Nephron (organoid): ENCODE data around the gene CXXC4.
A peak's percentile ranks its signal among the peaks of the same experiment; 100 is the strongest.

Experiments used
- H3K27ac Mint-ChIP-seq, 3 experiments: 2 replicates each; pipeline ENCODE4 v1.8.0; 2020; ENCODE audit warnings: mixed read lengths in 3 of 3, mild to moderate bottlenecking in 2 of 3, moderate library complexity in 1 of 3
- H3K27me3 Mint-ChIP-seq: 2 replicates; pipeline ENCODE4 v1.8.0; 2021; ENCODE audit warnings: low read depth, mild to moderate bottlenecking, moderate library complexity, mixed read lengths
- H3K36me3 Mint-ChIP-seq: 2 replicates; pipeline ENCODE4 v1.8.0; 2020; ENCODE audit warnings: low read depth, mixed read lengths
- H3K4me1 Mint-ChIP-seq: 2 replicates; pipeline ENCODE4 v1.8.0; 2020; ENCODE audit warnings: mixed read lengths
- H3K4me3 Mint-ChIP-seq, 3 experiments: 2 replicates each; pipeline ENCODE4 v1.8.0; 2020; ENCODE audit warnings: mild to moderate bottlenecking in 3 of 3, mixed read lengths in 3 of 3, moderate library complexity in 2 of 3
- H3K9me3 Mint-ChIP-seq: 2 replicates; pipeline ENCODE4 v1.8.0; 2020; ENCODE audit warnings: mixed read lengths
- TF ChIP-seq, protein P1 (sequence below), 3 experiments: fragments of 200-600 bp; sonication (generic); IDR thresholded peaks; one replicate each; pipeline ENCODE4 v1.5.0; 2021; ENCODE audit warnings: antibody characterized with exemption in 3 of 3; ENCODE audit not compliant: unreplicated experiment in 3 of 3

CXXC4 gene

DNA sequence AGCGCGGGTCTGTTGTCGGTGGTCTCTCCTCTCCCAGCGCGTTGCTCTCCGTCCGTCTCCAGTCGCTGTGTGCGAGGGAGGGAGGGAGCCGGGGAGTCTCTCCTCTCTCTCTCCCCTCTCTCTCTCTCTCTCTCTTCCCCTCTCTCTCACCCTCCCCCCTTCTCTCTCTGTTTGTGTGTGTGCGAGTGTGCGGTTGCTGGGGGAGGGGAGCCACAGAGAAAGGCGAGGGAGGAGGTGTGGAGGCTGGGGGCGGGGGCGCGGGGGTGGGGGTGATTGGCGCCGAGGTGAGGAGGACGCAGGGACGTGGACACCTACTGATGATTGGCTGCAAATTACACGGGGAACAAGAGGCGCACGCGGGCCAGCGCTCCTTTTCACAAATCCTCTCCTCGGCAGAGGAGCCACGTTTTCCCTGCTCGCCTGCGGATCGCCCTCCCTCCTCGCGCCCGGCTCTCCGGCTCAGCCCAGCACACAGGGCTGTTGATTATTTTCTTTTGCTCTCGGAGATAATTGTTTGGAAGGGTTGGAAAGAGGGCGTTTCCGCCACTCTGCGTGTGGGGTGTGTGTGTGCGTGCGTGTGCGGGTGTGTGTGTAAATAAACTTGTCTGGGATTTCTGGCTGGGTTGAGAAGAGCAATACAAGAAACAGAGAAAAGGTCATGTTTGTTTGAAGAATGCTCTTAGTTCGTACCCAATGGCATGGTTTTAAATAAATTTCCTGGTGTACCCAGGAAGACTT, at the start of gene CXXC4:
CXXC4 (minus strand) TSS at position 73 of the 738 bp plus-strand sequence. CDS start 3,092 bp downstream, outside the sequence.
- no peaks in the 10 kb centered on the region for H3K9me3 Mint-ChIP-seq
- no peaks in the 10 kb centered on the region for H3K27me3 Mint-ChIP-seq
- H3K4me3 Mint-ChIP-seq: peak within 1 kb of the TSS; percentile 95 to 99 (median 96)
- peaks cover 49% of the 10 kb centered on the region for H3K4me1 Mint-ChIP-seq
- TF ChIP-seq, protein P1, sequence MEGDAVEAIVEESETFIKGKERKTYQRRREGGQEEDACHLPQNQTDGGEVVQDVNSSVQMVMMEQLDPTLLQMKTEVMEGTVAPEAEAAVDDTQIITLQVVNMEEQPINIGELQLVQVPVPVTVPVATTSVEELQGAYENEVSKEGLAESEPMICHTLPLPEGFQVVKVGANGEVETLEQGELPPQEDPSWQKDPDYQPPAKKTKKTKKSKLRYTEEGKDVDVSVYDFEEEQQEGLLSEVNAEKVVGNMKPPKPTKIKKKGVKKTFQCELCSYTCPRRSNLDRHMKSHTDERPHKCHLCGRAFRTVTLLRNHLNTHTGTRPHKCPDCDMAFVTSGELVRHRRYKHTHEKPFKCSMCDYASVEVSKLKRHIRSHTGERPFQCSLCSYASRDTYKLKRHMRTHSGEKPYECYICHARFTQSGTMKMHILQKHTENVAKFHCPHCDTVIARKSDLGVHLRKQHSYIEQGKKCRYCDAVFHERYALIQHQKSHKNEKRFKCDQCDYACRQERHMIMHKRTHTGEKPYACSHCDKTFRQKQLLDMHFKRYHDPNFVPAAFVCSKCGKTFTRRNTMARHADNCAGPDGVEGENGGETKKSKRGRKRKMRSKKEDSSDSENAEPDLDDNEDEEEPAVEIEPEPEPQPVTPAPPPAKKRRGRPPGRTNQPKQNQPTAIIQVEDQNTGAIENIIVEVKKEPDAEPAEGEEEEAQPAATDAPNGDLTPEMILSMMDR (IDR thresholded peaks at IDR 0.05; ENCODE audit: unreplicated experiment in 3 of 3): no peak
- H3K36me3 Mint-ChIP-seq: no peaks in the 10 kb centered on the region
- H3K27ac Mint-ChIP-seq: peak within 1 kb of the TSS; percentile 90 to 98 (median 98)

DNA sequence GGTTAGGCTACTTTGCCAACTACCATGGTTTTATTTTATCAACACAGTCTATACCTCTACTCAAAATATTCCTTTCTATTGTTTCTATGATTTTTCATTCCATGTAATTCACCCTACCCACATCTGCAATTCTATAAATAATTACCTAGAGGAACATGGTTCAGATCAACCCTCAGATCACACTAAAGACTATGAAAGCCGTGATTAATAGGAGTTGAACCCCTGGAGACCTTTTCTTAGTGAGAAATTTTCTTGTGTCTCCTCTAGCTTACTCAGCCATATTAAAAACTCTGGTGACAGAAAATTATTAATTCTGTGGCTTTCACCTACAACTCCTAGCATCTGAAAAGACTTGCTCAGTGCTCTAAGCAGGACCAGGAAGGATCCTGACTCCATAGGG, 38.5 kb upstream of the CXXC4 start:
- Mint-ChIP-seq H3K9me3 (no peaks in the 10 kb centered on the region), H3K27me3 (no peaks in the 10 kb centered on the region), H3K27ac (no peak overlapping the region), H3K4me1 (no peaks in the 10 kb centered on the region), H3K36me3 (no peaks in the 10 kb centered on the region), H3K4me3 (no peak overlapping the region)
- TF ChIP-seq, protein P1 (IDR thresholded peaks at IDR 0.05; ENCODE audit: unreplicated experiment in 3 of 3): no peak

DNA sequence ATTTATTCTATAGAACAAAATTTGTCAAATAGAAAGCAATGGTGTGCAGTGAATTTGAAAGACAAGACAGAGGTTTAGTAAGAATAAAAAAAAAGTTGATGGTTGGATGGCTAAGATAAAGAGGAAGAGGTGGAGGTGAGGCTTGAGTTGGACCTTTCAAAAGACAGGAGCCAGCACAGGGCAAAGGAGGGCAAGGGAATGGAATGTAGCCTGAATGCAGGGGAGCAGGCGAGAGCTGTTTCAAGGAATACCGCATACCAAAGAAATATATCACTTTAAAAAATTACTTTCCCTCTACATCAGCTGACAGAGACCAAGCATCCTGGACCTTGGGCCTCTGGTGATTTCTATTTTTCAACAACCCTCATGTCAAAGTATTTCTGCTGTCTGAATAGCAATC, 38.0 kb upstream of the CXXC4 start:
- Mint-ChIP-seq H3K27ac (no peak overlapping the region), H3K9me3 (no peaks in the 10 kb centered on the region), H3K4me1 (no peaks in the 10 kb centered on the region), H3K27me3 (no peaks in the 10 kb centered on the region), H3K4me3 (no peak overlapping the region), H3K36me3 (no peaks in the 10 kb centered on the region)
- TF ChIP-seq, protein P1 (IDR thresholded peaks at IDR 0.05; ENCODE audit: unreplicated experiment in 3 of 3): no peak

- no peaks in the 10 kb centered on the region for H3K27me3 Mint-ChIP-seq
- H3K4me1 Mint-ChIP-seq: no peaks in the 10 kb centered on the region
- H3K27ac Mint-ChIP-seq: no peak overlapping the region
- no peak overlapping the region for H3K4me3 Mint-ChIP-seq
- no peaks in the 10 kb centered on the region for H3K9me3 Mint-ChIP-seq
- H3K36me3 Mint-ChIP-seq: no peaks in the 10 kb centered on the region
- TF ChIP-seq, protein P1 (IDR thresholded peaks at IDR 0.05; ENCODE audit: unreplicated experiment in 3 of 3): peak in 2 of 3 experiments; percentile 20 to 27
Measured at GRCh38 chr4:104531390-104531789, 36.7 kb upstream of the CXXC4 start.

DNA sequence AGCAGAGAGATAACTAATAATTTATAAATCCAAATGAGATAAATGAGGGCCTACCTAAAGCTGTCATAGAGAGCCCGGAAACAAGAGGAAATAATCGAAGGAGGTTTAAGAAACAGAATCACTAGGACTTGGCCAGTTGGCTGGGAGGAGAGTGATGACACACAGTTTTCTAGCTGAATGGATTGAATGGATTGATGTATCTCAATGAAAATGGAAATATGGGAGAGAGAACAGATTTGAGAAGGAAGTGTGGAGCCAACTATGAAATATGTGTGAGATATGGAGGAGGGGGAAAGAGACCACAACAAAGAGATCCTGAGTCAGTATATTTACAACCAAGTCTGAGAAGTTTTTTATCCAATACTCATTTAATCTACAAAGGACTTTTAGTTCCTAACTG, 35.7 kb upstream of the CXXC4 start:
- Mint-ChIP-seq H3K4me1 (no peaks in the 10 kb centered on the region), H3K27me3 (no peaks in the 10 kb centered on the region), H3K27ac (no peak overlapping the region), H3K9me3 (no peaks in the 10 kb centered on the region), H3K36me3 (no peaks in the 10 kb centered on the region), H3K4me3 (no peak overlapping the region)
- TF ChIP-seq, protein P1 (IDR thresholded peaks at IDR 0.05; ENCODE audit: unreplicated experiment in 3 of 3): no peak

- no peak overlapping the region for H3K4me3 Mint-ChIP-seq
- H3K27me3 Mint-ChIP-seq: no peaks in the 10 kb centered on the region
- H3K27ac Mint-ChIP-seq: no peak overlapping the region
- no peaks in the 10 kb centered on the region for H3K4me1 Mint-ChIP-seq
- H3K36me3 Mint-ChIP-seq: no peaks in the 10 kb centered on the region
- TF ChIP-seq, protein P1 (IDR thresholded peaks at IDR 0.05; ENCODE audit: unreplicated experiment in 3 of 3): no peak
- H3K9me3 Mint-ChIP-seq: no peaks in the 10 kb centered on the region
Measured at GRCh38 chr4:104524591-104524990, 29.9 kb upstream of the CXXC4 start.
